Endometrium (tissue), 2 donors: ENCODE results near the gene AP2A2.

Experiments
- FAIRE-seq: peaks from 2 replicates; lab custom pipeline; 2012; peaks lifted over from hg19 to GRCh38; lab: Jason Lieb, UNC
- donor health status: control.
- donor health status: control.

The AP2A2 gene

GRCh38 chr11:1059759-1060158, 134.1 kb downstream of the AP2A2 start:
- no peak for FAIRE-seq

- FAIRE-seq, result no peak
Measured at GRCh38 chr11:1060410-1060809, 134.7 kb downstream of the AP2A2 start.

- FAIRE-seq, result no peak
Measured at GRCh38 chr11:1060852-1061616, 135.4 kb downstream of the AP2A2 start.
